GM21447 (cell line): ENCODE measurements around the gene ZBTB16.

Source experiments
- ATAC-seq: cut with Tn5 transposase; IDR thresholded peaks from one replicate; pipeline ENCODE4 v1.9.1; 2021; ENCODE audit not compliant: unreplicated experiment

The ZBTB16 gene, protein sequence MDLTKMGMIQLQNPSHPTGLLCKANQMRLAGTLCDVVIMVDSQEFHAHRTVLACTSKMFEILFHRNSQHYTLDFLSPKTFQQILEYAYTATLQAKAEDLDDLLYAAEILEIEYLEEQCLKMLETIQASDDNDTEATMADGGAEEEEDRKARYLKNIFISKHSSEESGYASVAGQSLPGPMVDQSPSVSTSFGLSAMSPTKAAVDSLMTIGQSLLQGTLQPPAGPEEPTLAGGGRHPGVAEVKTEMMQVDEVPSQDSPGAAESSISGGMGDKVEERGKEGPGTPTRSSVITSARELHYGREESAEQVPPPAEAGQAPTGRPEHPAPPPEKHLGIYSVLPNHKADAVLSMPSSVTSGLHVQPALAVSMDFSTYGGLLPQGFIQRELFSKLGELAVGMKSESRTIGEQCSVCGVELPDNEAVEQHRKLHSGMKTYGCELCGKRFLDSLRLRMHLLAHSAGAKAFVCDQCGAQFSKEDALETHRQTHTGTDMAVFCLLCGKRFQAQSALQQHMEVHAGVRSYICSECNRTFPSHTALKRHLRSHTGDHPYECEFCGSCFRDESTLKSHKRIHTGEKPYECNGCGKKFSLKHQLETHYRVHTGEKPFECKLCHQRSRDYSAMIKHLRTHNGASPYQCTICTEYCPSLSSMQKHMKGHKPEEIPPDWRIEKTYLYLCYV

DNA sequence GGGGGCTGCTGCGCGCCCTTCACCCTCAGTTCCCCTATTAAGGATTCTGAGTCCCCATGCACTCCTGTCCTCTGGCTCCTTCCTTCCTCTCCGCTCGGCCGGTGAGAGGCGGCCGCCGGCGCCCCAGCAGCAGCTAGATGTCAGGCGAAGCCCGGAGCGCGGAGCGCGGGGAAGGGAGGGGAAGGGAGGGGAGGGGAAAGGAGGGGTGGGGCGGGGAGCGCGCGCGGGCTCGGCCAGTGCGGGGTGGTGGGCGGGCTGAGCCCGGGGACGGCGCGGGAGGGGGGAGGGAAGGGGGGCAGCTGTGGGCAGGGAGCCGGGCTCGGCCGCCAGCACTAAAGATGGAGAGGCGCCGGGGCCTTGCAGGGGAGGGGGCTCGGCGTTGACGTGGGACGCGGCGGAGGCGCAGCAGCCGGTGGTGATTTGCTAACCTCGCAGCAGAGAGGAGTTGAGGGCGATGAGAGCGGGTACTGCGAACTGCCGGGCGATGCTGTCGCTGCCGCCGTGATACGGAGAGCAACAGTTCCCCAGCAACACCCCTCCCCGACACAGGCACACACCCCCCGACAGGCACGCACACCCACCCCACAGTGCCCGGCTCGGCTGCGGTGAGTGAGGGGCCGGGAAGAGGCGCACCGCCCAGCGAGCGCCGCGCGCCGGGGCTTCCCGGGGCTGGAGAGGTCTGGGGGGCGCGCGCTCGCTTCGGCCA is at the start of gene ZBTB16:
Gene ZBTB16, plus strand, starts transcription at position 434 of the 706 bp plus-strand sequence. CDS start 3,590 bp downstream, outside the sequence.
- ATAC-seq = no peak

DNA sequence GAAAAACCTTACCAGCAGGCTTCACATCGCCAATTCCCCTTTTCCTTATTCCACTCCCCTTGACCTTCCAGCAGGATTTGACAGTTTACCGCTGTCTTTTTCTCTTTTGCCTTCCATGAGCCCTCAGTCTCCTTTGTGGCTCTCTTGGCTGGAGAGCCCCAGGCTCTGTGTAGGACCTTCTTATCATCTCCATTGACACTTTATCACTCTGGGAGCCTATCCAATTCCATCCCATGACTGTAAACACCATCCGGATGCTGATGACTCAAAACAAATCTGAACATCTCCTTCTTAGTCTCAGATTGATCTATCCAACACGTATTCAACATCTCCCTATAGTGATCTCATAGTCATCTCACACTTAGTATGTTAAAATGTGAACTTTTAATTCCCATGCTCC is 48.6 kb upstream of the ZBTB16 start:
- ATAC-seq = no peak

DNA sequence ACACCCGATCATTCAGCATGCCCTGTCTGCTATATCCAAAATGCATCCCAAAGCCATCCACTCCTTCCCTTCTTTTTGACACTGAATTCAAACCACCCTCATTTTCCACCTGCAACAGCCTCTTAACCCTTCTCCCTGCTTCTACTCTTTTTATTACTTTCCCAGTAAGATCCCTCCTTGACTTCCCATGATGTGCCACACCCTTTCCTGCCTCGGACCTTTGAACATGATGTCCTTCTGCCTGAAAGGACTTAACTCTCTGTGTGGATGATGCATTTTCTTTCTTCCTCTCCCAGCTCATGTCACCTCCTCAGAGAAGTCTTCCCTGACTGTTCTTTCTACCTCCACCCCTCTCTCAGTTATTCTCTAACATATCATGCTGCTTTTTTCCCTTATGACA is 48.1 kb upstream of the ZBTB16 start:
- no peak for ATAC-seq

- no peak for ATAC-seq
Measured at GRCh38 chr11:114015117-114015516, 44.4 kb upstream of the ZBTB16 start.

GRCh38 chr11:114016986-114017385 is 42.5 kb upstream of the ZBTB16 start:
- no peak for ATAC-seq

DNA sequence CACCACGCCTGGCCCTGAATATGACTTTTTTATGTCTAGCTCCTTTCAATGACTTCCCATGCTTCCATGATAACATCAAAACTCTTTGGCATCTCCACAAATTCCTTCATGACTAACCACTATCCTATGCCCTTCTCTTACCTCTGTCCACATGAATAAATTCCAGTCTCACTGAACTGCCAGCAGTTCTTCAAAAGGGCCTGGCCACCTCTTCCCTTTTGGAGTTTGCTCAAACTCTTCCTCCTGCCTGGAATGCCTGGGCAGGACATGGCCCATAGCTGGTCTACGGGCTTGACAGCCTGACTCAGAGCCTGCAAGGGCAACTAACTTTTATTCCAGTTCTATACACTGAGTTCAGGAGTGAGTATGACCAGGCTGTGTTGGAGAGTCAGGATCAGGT is 41.8 kb upstream of the ZBTB16 start:
- ATAC-seq = no peak

GRCh38 chr11:114019046-114019445 is 40.5 kb upstream of the ZBTB16 start:
- no peak for ATAC-seq

DNA sequence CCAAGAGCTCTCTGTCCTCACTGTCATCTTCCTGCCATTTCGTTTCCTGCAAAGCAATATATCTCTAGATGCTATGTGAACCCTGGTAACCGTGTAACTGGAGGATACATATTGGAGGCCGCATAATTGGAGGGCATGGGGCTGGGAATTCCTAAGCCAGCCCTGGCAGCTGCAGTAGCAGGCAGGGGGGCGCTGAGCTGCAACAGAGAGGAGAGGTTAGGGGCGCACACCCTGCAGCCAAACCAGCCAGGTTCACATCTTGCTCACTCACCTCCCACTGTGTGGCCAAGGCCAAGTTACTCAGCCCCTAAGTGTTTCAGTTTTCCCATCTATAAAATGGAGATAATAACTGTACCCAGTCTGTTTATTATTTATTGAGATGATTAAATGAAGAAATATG is 39.9 kb upstream of the ZBTB16 start:
- no peak for ATAC-seq

DNA sequence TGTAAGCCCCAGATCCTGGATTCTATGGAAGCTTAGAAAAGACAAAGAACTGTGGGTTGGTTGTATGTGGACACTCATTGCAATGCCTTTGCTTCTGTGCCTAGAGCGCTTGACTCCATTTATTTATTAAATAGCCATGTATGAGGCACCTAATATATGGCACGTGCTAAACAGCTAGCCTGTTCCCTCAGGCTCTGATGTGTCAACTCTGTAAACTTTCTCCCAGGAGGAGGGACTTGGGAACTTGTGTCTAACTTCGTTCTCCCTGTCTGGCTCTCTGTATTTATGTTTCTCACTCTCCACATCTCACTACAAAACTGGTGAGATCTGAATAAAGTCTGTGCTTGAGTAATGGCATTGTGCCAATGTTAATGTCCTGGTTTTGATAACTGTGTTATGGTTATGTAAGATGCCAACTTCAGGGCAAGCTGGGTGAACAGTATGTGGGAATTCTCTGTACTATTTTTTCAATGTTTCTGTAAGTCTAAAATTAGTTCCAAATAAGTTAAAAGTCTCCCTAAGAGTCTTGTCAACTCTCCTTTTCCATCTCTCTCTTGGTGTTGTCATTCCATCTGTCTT is 34.1 kb upstream of the ZBTB16 start:
- ATAC-seq = no peak

DNA sequence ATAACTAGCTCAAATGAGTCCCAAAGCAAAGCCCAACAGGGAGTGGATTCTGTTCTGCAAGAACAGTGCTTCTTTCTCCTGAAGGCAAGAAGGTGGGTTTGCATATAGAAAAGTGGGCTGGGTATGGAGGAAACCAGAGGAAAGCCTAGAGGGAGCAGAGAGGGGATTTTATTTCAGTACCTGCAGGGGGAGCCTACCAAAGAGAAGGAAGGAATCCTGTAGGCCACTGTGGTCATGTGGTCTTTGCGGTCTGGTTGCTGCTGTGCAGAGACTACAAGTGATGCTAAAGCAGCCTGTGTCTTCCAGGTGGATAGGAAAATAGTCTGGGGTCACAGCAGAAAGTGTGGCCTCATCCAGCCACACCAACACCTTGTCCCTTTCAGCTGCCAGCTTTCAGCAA is 33.2 kb upstream of the ZBTB16 start:
- ATAC-seq = no peak

- no peak for ATAC-seq
Measured at GRCh38 chr11:114027391-114027790, 32.1 kb upstream of the ZBTB16 start.

DNA sequence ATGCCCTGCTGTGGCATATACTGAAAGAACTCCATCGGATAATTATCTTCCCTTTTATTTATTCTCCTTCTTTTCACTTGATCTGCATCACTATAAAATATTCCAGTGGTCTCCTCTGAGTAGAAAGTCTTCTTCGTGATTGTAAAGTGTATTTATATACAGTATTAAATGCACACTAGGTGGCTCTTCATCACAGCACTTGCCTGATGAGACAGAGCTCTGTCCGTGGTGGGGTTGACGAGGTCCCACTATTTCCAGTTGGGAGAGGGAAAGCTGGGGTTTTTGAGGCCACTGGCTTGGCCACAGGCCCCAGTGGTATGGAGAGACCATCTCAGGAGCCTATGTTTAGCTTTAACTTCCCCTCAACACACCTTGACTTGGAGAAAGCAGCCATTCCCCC is 31.6 kb upstream of the ZBTB16 start:
- ATAC-seq = no peak

DNA sequence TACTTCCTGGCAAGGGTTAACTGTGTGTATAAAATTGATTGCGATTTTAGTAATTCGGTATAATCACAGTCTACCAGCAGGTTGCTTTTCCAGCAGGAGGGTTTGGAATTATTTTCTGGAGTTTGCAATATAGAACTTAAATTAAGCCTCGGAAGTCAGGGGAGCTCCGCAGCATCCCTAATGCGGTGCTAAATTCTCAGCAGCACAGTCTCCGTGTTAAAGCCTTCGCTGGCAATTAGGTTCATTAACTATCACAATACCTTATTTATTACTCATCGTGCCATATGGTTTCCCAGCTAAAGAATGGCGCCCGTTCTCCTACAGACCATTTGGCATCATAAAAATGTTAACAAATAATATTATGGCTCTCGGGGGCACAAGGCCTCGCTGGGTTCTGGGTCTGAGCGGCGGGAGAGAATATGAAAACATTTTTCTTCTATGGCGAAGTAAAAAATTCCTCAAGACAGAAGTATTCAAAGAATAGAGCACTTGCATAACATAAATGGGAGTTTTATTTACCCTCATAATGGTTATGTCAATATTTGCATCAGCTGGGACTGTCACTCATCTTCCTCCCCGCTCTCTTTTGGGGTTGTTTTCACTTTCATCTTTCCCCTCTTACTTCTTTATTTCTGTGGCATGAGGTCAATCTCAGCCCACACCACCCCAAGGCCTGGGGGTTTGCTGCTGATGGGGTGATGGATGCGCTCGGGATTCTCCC is 28.1 kb upstream of the ZBTB16 start:
- ATAC-seq = no peak

- no peak for ATAC-seq
Measured at GRCh38 chr11:114031967-114032320, 27.6 kb upstream of the ZBTB16 start.

GRCh38 chr11:114033066-114033465 is 26.4 kb upstream of the ZBTB16 start:
- ATAC-seq = no peak

DNA sequence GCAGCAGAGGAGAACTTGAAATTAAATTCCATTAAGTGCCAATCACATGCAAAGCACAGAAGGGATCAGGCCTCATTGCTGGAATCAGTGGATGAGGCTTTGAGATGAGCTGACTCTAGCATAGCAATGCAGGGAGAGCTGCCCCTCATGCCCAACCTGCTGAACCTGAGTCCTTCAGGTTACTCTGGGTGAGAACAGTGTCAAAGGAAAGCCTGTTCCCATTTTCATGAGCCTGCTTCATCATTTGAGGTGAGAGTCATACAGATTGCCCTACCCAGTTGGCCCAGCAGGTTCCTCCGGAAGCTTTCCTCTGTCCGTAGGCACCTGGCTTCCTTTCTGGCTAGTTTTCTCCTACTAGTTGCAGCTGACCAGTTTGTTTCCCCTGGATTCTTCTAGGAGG is 25.9 kb upstream of the ZBTB16 start:
- ATAC-seq = no peak

- no peak for ATAC-seq
Measured at GRCh38 chr11:114034956-114035355, 24.6 kb upstream of the ZBTB16 start.

DNA sequence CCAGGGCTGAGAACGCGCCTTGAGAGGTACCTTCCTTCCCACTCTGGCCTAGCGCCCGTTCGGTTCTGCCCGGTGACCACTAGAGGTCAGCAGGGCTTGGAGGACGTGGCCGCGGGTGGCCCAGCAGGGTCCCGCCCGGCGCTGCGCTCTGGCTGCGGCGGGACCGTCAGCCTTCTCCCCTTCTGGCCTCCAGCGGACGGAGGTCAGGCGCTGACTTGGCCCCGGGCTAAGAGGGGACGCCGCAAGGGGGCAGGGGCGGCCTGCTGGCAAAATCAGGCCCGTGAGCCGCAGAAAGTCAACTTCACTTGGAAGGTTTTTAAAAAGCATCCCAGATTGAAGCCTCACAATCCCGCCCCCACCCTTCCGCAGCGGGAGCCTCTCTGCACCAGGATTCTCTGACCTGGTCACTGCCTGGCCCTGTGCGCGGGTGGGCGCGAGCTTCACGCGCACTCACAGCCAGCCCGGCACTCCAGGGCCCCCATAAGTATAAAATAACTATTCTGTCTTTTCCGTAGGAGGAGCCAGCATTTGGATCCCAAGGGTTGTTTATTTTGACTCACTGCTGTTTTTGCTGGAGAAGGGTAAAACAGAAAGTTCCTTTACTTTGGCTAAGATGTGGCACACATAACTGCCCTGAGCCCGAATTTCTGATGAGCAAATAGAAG is 23.2 kb upstream of the ZBTB16 start:
- no peak for ATAC-seq

- no peak for ATAC-seq
Measured at GRCh38 chr11:114036958-114037357, 22.6 kb upstream of the ZBTB16 start.

DNA sequence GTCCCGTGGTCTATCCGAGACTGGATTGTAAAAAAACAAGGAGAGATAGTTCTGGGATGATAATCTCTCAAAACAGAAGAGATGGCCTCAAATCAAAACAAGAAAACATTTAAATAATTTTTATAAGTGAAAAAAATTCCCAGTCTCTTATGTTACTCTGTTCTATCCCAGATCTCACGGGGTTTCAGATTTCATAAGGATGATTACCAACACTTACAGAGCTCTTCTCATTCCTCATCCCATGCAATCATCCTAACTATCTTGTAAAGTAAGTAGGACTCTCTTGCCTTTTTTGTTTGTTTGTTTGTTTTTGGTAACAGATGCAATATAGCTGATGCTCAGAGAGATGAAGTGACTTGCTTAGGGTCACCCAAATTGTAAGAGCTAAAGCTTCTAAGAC is 20.0 kb upstream of the ZBTB16 start:
- ATAC-seq = no peak
